GM19455 (cell line): Measurements from ENCODE around the gene RPL13A.

Experiments used
- ATAC-seq: cut with Tn5 transposase; IDR thresholded peaks from one replicate; pipeline ENCODE4 v1.9.1; 2021; ENCODE audit not compliant: unreplicated experiment

RPL13A gene

GRCh38 chr19:49502866-49503581 lies 15.6 kb downstream of the RPL13A start:
- ATAC-seq: no peak

GRCh38 chr19:49503582-49503962 lies 16.2 kb downstream of the RPL13A start:
- ATAC-seq: no peak

- ATAC-seq: no peak
These were observed 19.2 kb downstream of the RPL13A start for GRCh38 chr19:49506575-49507105.

- no peak for ATAC-seq
These were observed 20.5 kb downstream of the RPL13A start for GRCh38 chr19:49507803-49508494.

GRCh38 chr19:49512970-49513745 lies 25.8 kb downstream of the RPL13A start:
- no peak for ATAC-seq

- ATAC-seq: no peak
These were observed 26.3 kb downstream of the RPL13A start for GRCh38 chr19:49513746-49514118.

- no peak for ATAC-seq
These were observed 26.7 kb downstream of the RPL13A start for GRCh38 chr19:49514151-49514550.

GRCh38 chr19:49515767-49516166 lies 28.4 kb downstream of the RPL13A start:
- no peak for ATAC-seq

- ATAC-seq: no peak
These were observed 30.6 kb downstream of the RPL13A start for GRCh38 chr19:49518033-49518432.

- no peak for ATAC-seq
These were observed 33.4 kb downstream of the RPL13A start for GRCh38 chr19:49520705-49521319.

GRCh38 chr19:49524812-49525455 lies 37.5 kb downstream of the RPL13A start:
- no peak for ATAC-seq

GRCh38 chr19:49528211-49528771 lies 40.9 kb downstream of the RPL13A start:
- no peak for ATAC-seq

- no peak for ATAC-seq
These were observed 43.3 kb downstream of the RPL13A start for GRCh38 chr19:49530708-49531107.

GRCh38 chr19:49533551-49534488 lies 46.4 kb downstream of the RPL13A start:
- ATAC-seq: peak; percentile 79

GRCh38 chr19:49534632-49535385 lies 47.4 kb downstream of the RPL13A start:
- no peak for ATAC-seq

- ATAC-seq: no peak
These were observed 49.6 kb downstream of the RPL13A start for GRCh38 chr19:49536921-49537462.

- no peak for ATAC-seq
These were observed 51.2 kb downstream of the RPL13A start for GRCh38 chr19:49538643-49539042.

- no peak for ATAC-seq
These were observed 52.0 kb downstream of the RPL13A start for GRCh38 chr19:49539192-49539952.
